Trophoblast cell (in vitro differentiated cells and primary cell): Measurements from ENCODE around the gene ZNF556.
"Not testable (repeated sequence)": the region's sequence is repeated elsewhere in the genome, so short reads cannot be mapped to it uniquely, and the experiment has no call there.

ENCODE experiments used
- DNase-seq, 2 donors: peaks; one replicate each; pipeline ENCODE4 v3.0.0-alpha.2; 2016
- H2AFZ ChIP-seq: 2 replicates; pipeline ENCODE4 v1.6.1; 2013; ENCODE audit warnings: low read length, moderate library complexity, mild to moderate bottlenecking; ENCODE audit not compliant: insufficient read depth, poor library complexity
- H2AK5ac ChIP-seq: 2 replicates; pipeline ENCODE4 v1.6.1; 2013; ENCODE audit warnings: mild to moderate bottlenecking, low read length
- H2BK120ac ChIP-seq: 2 replicates; pipeline ENCODE4 v1.6.1; 2013; ENCODE audit warnings: low read length, mild to moderate bottlenecking, moderate library complexity; ENCODE audit not compliant: insufficient read depth, poor library complexity
- H2BK12ac ChIP-seq: 2 replicates; pipeline ENCODE4 v1.6.1; 2013; ENCODE audit warnings: mild to moderate bottlenecking, low read length, moderate library complexity
- H2BK5ac ChIP-seq: 2 replicates; pipeline ENCODE4 v1.6.1; 2013; ENCODE audit warnings: low read length, low read depth, moderate library complexity, mild to moderate bottlenecking; ENCODE audit not compliant: poor library complexity
- H3K14ac ChIP-seq: 2 replicates; pipeline ENCODE4 v1.6.1; 2013; ENCODE audit warnings: mild to moderate bottlenecking, low read length
- H3K18ac ChIP-seq: 2 replicates; pipeline ENCODE4 v1.6.1; 2013; ENCODE audit warnings: mild to moderate bottlenecking, low read length
- H3K23ac ChIP-seq: 2 replicates; pipeline ENCODE4 v1.6.1; 2013; ENCODE audit warnings: low read length
- H3K27ac ChIP-seq: 2 replicates; pipeline ENCODE4 v1.5.1; 2013; ENCODE audit warnings: low read depth, mild to moderate bottlenecking, inconsistent platforms, low read length, moderate library complexity
- H3K27me3 ChIP-seq: 2 replicates; pipeline ENCODE4 v1.6.1; 2013; ENCODE audit warnings: inconsistent platforms, mild to moderate bottlenecking, low read length, moderate library complexity; ENCODE audit not compliant: insufficient read depth
- H3K36me3 ChIP-seq, 2 experiments: 1 replicate in 1 of 2; 2 replicates in 1 of 2; pipeline ENCODE4 v1.6.1; 2013; ENCODE audit warnings: low read length in 2 of 2, mild to moderate bottlenecking in 2 of 2, moderate library complexity in 1 of 2; ENCODE audit not compliant: insufficient read depth in 2 of 2, control insufficient read depth in 1 of 2
- H3K4ac ChIP-seq: 2 replicates; pipeline ENCODE4 v1.6.1; 2013; ENCODE audit warnings: low read depth, mild to moderate bottlenecking, low read length, moderate library complexity
- H3K4me1 ChIP-seq, 2 experiments: 1 replicate in 1 of 2; 2 replicates in 1 of 2; pipeline ENCODE4 v1.6.1; 2013; ENCODE audit warnings: low read length in 2 of 2, mild to moderate bottlenecking in 2 of 2, moderate library complexity in 1 of 2; ENCODE audit not compliant: insufficient read depth in 2 of 2, control insufficient read depth in 1 of 2
- H3K4me2 ChIP-seq: 2 replicates; pipeline ENCODE4 v1.6.1; 2013; ENCODE audit warnings: inconsistent platforms, mild to moderate bottlenecking, low read length, moderate library complexity
- H3K4me3 ChIP-seq: 2 replicates; pipeline ENCODE4 v1.5.1; 2013; ENCODE audit warnings: mild to moderate bottlenecking, low read depth, low read length, inconsistent platforms
- H3K79me1 ChIP-seq: one replicate; pipeline ENCODE4 v1.6.1; 2013; ENCODE audit warnings: low read length
- H3K79me2 ChIP-seq: 2 replicates; pipeline ENCODE4 v1.6.1; 2013; ENCODE audit warnings: low read length, mild to moderate bottlenecking; ENCODE audit not compliant: control insufficient read depth, insufficient read depth, poor library complexity
- H3K9ac ChIP-seq: 2 replicates; pipeline ENCODE4 v1.6.1; 2013; ENCODE audit warnings: mild to moderate bottlenecking, low read length
- H3K9me3 ChIP-seq: 2 replicates; pipeline ENCODE4 v1.6.1; 2013; ENCODE audit warnings: low read depth, mild to moderate bottlenecking, control low read depth, inconsistent platforms, low read length; ENCODE audit not compliant: insufficient read depth
- H4K12ac ChIP-seq: 2 replicates; pipeline ENCODE4 v1.6.1; 2013; ENCODE audit warnings: low read depth, mild to moderate bottlenecking, low read length, moderate library complexity
- H4K8ac ChIP-seq: 2 replicates; pipeline ENCODE4 v1.6.1; 2013; ENCODE audit warnings: low read depth, mild to moderate bottlenecking, low read length, moderate library complexity
- H4K91ac ChIP-seq: one replicate; pipeline ENCODE4 v1.6.1; 2013; ENCODE audit warnings: low read depth, mild to moderate bottlenecking, low read length, moderate library complexity
- WGBS: extraction: QIAGEN DNeasy Blood & Tissue Kit; methylation state at CpG from one replicate; pipeline ENCODE4 v1.1.7; 2013; ENCODE audit warnings: missing lambda C conversion rate; ENCODE audit not compliant: insufficient read length, insufficient coverage; ENCODE audit errors: extremely low coverage; 5-methylcytosine and 5-hydroxymethylcytosine counted together

Gene ZNF556

GRCh38 chr19:2866495-2867024 is 575 bp upstream of the ZNF556 start:
- H3K4me2 ChIP-seq: no peak overlapping the region
- H3K4me3 ChIP-seq: no peak overlapping the region
- H2BK5ac ChIP-seq: no peak overlapping the region
- H4K91ac ChIP-seq: no peak overlapping the region
- H4K12ac ChIP-seq: no peak overlapping the region
- no peaks in the 10 kb centered on the region for H3K4me1 ChIP-seq
- H3K27ac ChIP-seq: no peak overlapping the region
- no peak overlapping the region for H3K14ac ChIP-seq
- H3K23ac ChIP-seq: no peak overlapping the region
- no peaks in the 10 kb centered on the region for H3K79me1 ChIP-seq
- H2BK120ac ChIP-seq: no peak overlapping the region
- H4K8ac ChIP-seq: no peak overlapping the region
- no peak overlapping the region for H2AK5ac ChIP-seq
- H3K36me3 ChIP-seq: no peaks in the 10 kb centered on the region
- no peak overlapping the region for H2BK12ac ChIP-seq
- no peak overlapping the region for H3K9ac ChIP-seq
- WGBS: no CpG with 5 or more reads among the region's 8 CpGs
- peaks cover 23% of the 10 kb centered on the region for H3K9me3 ChIP-seq
- no peak overlapping the region for H3K4ac ChIP-seq
- H3K18ac ChIP-seq: no peak overlapping the region
- no peaks in the 10 kb centered on the region for H3K79me2 ChIP-seq
- DNase-seq: no peak
- H2AFZ ChIP-seq: no peak overlapping the region
- H3K27me3 ChIP-seq: no peaks in the 10 kb centered on the region

GRCh38 chr19:2869618-2870017 is 2.5 kb downstream of the ZNF556 start:
- Histone ChIP-seq H3K23ac (no peak overlapping the region), H3K9ac (no peak overlapping the region), H3K4me1 (no peaks in the 10 kb centered on the region), H3K4me3 (no peak overlapping the region), H4K91ac (no peak overlapping the region), H3K36me3 (no peaks in the 10 kb centered on the region), H3K79me2 (no peaks in the 10 kb centered on the region), H3K27ac (no peak overlapping the region), H3K9me3 (peaks cover 25% of the 10 kb centered on the region), H3K4ac (no peak overlapping the region), H2BK120ac (no peak overlapping the region), H2BK12ac (no peak overlapping the region), H4K12ac (no peak overlapping the region), H2AFZ (no peak overlapping the region), H4K8ac (no peak overlapping the region), H3K18ac (no peak overlapping the region), H3K14ac (no peak overlapping the region), H3K4me2 (no peak overlapping the region), H3K27me3 (no peaks in the 10 kb centered on the region), H3K79me1 (no peaks in the 10 kb centered on the region), H2AK5ac (no peak overlapping the region), H2BK5ac (no peak overlapping the region)
- no peak for DNase-seq
- no CpG with 5 or more reads among the region's 10 CpGs for WGBS

GRCh38 chr19:2872175-2872574 is 5.0 kb downstream of the ZNF556 start:
- H2BK5ac ChIP-seq, H3K4me1 ChIP-seq, H4K8ac ChIP-seq, DNase-seq, H2AK5ac ChIP-seq, H3K4me2 ChIP-seq, H4K12ac ChIP-seq, H4K91ac ChIP-seq, H3K79me2 ChIP-seq, H3K36me3 ChIP-seq, H2BK12ac ChIP-seq, H3K4me3 ChIP-seq, H2AFZ ChIP-seq, H3K27ac ChIP-seq, H3K79me1 ChIP-seq, H3K18ac ChIP-seq, H3K4ac ChIP-seq, H3K23ac ChIP-seq, H3K9ac ChIP-seq, H3K27me3 ChIP-seq, H2BK120ac ChIP-seq, H3K14ac ChIP-seq: not testable (repeated sequence)
- H3K9me3 ChIP-seq: peaks cover 24% of the 10 kb centered on the region
- no CpG with 5 or more reads among the region's 11 CpGs for WGBS

GRCh38 chr19:2877398-2878331 is 10.5 kb downstream of the ZNF556 start:
- H3K4me1 ChIP-seq: no peaks in the 10 kb centered on the region
- H3K9ac ChIP-seq: no peak overlapping the region
- WGBS: no CpG with 5 or more reads among the region's 32 CpGs
- no peak overlapping the region for H3K14ac ChIP-seq
- H2BK12ac ChIP-seq: no peak overlapping the region
- H3K36me3 ChIP-seq: no peaks in the 10 kb centered on the region
- H2AFZ ChIP-seq: no peak overlapping the region
- no peak overlapping the region for H2BK120ac ChIP-seq
- no peaks in the 10 kb centered on the region for H3K27me3 ChIP-seq
- no peak overlapping the region for H4K91ac ChIP-seq
- no peak for DNase-seq
- H4K12ac ChIP-seq: no peak overlapping the region
- H3K4me2 ChIP-seq: no peak overlapping the region
- H3K9me3 ChIP-seq: peaks cover 19% of the 10 kb centered on the region
- H3K4me3 ChIP-seq: no peak overlapping the region
- no peak overlapping the region for H2AK5ac ChIP-seq
- no peak overlapping the region for H3K23ac ChIP-seq
- no peak overlapping the region for H2BK5ac ChIP-seq
- no peak overlapping the region for H3K27ac ChIP-seq
- H3K4ac ChIP-seq: no peak overlapping the region
- H3K79me2 ChIP-seq: no peaks in the 10 kb centered on the region
- H4K8ac ChIP-seq: no peak overlapping the region
- no peak overlapping the region for H3K18ac ChIP-seq
- H3K79me1 ChIP-seq: no peaks in the 10 kb centered on the region
